Measurements from ENCODE around the gene NFIA. TPM values are rescaled to one million over a fixed set of nuclear protein-coding genes. Genes with fewer than 3 reads are reported as not detected.

The NFIA gene
- total RNA-seq, 1 donor from 2014 or later = 132 TPM

- no peak for DNase-seq (ENCODE audit: low spot score)
Measured at GRCh38 chr1:61297887-61298286, 215.5 kb downstream of the NFIA start.

GRCh38 chr1:61299463-61299862, 217.1 kb downstream of the NFIA start:
- no peak for DNase-seq (ENCODE audit: low spot score)

GRCh38 chr1:61300899-61301298, 218.5 kb downstream of the NFIA start:
- DNase-seq (ENCODE audit: low spot score) = no peak

- no peak for DNase-seq (ENCODE audit: low spot score)
Measured at GRCh38 chr1:61301824-61302657, 219.7 kb downstream of the NFIA start.

GRCh38 chr1:61307422-61308142, 225.2 kb downstream of the NFIA start:
- no peak for DNase-seq (ENCODE audit: low spot score)

- DNase-seq (ENCODE audit: low spot score) = no peak
Measured at GRCh38 chr1:61310057-61310456, 227.7 kb downstream of the NFIA start.

- DNase-seq (ENCODE audit: low spot score) = no peak
Measured at GRCh38 chr1:61310538-61310937, 228.2 kb downstream of the NFIA start.

GRCh38 chr1:61313906-61314422, 231.6 kb downstream of the NFIA start:
- no peak for DNase-seq (ENCODE audit: low spot score)

GRCh38 chr1:61315011-61315410, 232.7 kb downstream of the NFIA start:
- DNase-seq (ENCODE audit: low spot score) = no peak

GRCh38 chr1:61316493-61316892, 234.1 kb downstream of the NFIA start:
- DNase-seq (ENCODE audit: low spot score) = no peak

- DNase-seq (ENCODE audit: low spot score) = no peak
Measured at GRCh38 chr1:61318319-61319125, 236.2 kb downstream of the NFIA start.

GRCh38 chr1:61320575-61320974, 238.2 kb downstream of the NFIA start:
- DNase-seq (ENCODE audit: low spot score) = no peak

- DNase-seq (ENCODE audit: low spot score) = no peak
Measured at GRCh38 chr1:61322008-61322744, 239.8 kb downstream of the NFIA start.

GRCh38 chr1:61322769-61323168, 240.4 kb downstream of the NFIA start:
- DNase-seq (ENCODE audit: low spot score) = no peak

GRCh38 chr1:61323681-61324328, 241.4 kb downstream of the NFIA start:
- no peak for DNase-seq (ENCODE audit: low spot score)

- no peak for DNase-seq (ENCODE audit: low spot score)
Measured at GRCh38 chr1:61326713-61327112, 244.4 kb downstream of the NFIA start.

GRCh38 chr1:61327436-61327835, 245.1 kb downstream of the NFIA start:
- DNase-seq (ENCODE audit: low spot score) = no peak

GRCh38 chr1:61329556-61329955, 247.2 kb downstream of the NFIA start:
- no peak for DNase-seq (ENCODE audit: low spot score)

GRCh38 chr1:61330018-61330417, 247.7 kb downstream of the NFIA start:
- no peak for DNase-seq (ENCODE audit: low spot score)

GRCh38 chr1:61330571-61330970, 248.2 kb downstream of the NFIA start:
- DNase-seq (ENCODE audit: low spot score) = no peak
